HL-60 (cell line): ENCODE measurements around the gene FAM53B.

Experiments used
- GABPA ChIP-seq: IDR thresholded peaks from 2 replicates; pipeline ENCODE4 v1.6.1; 2012; ENCODE audit warnings: low read depth
- POLR2AphosphoS5 ChIP-seq: IDR thresholded peaks from 2 replicates; pipeline ENCODE4 v1.6.1; 2012; ENCODE audit warnings: low read depth
- TF ChIP-seq, protein P1 (sequence below): IDR thresholded peaks from one replicate; pipeline ENCODE4 v1.5.1; 2011; ENCODE audit warnings: low read length, control low read depth, inconsistent platforms; ENCODE audit not compliant: insufficient read depth
- TF ChIP-seq, protein P2 (sequence below): IDR thresholded peaks from 2 replicates; pipeline ENCODE4 v1.6.1; 2012; ENCODE audit warnings: low read depth; ENCODE audit not compliant: insufficient replicate concordance

DNA sequence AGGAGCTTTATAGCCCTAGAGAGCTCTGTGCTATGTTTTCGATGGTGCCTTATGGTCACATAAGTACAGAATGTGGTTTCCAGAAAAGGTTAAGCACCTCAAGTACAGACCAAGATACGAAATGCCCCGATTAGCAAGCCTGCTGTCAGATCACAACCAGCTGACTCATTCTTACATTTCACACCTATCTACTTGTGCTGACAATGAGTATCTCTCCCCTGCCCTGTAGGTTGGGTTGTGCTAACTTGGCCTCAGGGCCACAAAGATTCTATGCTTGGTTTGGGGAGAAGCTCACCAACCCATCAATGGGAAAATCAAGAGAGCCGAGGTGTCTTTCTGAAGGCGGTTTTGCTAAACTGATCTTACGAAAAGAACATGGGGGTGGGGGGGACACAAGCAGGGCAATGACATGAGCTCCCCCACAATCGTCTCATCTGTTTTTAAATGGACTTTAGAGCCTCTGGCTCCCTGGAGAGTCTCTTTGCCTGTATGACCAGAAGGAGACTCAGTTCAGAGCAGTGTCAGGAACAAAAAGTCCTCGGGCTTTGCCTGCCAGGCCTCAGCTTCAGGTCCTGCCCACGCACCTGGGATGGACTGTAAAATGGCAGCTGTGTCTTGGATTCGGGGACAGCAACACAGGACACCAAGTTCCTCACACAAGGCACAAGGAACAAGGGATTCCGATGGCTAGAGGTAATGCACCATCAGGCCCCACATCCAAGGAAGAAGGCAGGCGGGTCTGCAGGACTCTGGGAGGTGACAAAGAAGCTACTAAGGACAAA, 55.1 kb downstream of the FAM53B start:
- TF ChIP-seq, protein P1, sequence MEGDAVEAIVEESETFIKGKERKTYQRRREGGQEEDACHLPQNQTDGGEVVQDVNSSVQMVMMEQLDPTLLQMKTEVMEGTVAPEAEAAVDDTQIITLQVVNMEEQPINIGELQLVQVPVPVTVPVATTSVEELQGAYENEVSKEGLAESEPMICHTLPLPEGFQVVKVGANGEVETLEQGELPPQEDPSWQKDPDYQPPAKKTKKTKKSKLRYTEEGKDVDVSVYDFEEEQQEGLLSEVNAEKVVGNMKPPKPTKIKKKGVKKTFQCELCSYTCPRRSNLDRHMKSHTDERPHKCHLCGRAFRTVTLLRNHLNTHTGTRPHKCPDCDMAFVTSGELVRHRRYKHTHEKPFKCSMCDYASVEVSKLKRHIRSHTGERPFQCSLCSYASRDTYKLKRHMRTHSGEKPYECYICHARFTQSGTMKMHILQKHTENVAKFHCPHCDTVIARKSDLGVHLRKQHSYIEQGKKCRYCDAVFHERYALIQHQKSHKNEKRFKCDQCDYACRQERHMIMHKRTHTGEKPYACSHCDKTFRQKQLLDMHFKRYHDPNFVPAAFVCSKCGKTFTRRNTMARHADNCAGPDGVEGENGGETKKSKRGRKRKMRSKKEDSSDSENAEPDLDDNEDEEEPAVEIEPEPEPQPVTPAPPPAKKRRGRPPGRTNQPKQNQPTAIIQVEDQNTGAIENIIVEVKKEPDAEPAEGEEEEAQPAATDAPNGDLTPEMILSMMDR: no peak
- TF ChIP-seq GABPA (no peak), POLR2AphosphoS5 (no peak)
- TF ChIP-seq, protein P2, sequence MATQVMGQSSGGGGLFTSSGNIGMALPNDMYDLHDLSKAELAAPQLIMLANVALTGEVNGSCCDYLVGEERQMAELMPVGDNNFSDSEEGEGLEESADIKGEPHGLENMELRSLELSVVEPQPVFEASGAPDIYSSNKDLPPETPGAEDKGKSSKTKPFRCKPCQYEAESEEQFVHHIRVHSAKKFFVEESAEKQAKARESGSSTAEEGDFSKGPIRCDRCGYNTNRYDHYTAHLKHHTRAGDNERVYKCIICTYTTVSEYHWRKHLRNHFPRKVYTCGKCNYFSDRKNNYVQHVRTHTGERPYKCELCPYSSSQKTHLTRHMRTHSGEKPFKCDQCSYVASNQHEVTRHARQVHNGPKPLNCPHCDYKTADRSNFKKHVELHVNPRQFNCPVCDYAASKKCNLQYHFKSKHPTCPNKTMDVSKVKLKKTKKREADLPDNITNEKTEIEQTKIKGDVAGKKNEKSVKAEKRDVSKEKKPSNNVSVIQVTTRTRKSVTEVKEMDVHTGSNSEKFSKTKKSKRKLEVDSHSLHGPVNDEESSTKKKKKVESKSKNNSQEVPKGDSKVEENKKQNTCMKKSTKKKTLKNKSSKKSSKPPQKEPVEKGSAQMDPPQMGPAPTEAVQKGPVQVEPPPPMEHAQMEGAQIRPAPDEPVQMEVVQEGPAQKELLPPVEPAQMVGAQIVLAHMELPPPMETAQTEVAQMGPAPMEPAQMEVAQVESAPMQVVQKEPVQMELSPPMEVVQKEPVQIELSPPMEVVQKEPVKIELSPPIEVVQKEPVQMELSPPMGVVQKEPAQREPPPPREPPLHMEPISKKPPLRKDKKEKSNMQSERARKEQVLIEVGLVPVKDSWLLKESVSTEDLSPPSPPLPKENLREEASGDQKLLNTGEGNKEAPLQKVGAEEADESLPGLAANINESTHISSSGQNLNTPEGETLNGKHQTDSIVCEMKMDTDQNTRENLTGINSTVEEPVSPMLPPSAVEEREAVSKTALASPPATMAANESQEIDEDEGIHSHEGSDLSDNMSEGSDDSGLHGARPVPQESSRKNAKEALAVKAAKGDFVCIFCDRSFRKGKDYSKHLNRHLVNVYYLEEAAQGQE: no peak
